Erythroblast (primary cell): ENCODE measurements around the gene FCN1.
"Not testable (repeated sequence)": the region's sequence is repeated elsewhere in the genome, so short reads cannot be mapped to it uniquely, and the experiment has no call there.

ENCODE experiments used
- DNase-seq, 2 experiments: peaks; one replicate each; lab custom pipeline; 2025; lab: John Stamatoyannopoulos, UW
- GATA1 ChIP-seq: IDR thresholded peaks from 2 replicates; pipeline ENCODE4 v1.6.1; 2011; ENCODE audit warnings: low read depth, mild to moderate bottlenecking, control low read depth, low read length, moderate library complexity
- POLR2A ChIP-seq: IDR thresholded peaks from 2 replicates; pipeline ENCODE4 v1.6.1; 2011; ENCODE audit warnings: mild to moderate bottlenecking, low read length

Gene FCN1

GRCh38 chr9:134959126-134959970 lies 41.6 kb upstream of the FCN1 start:
- DNase-seq: no peak

GRCh38 chr9:134957945-134958227 lies 40.2 kb upstream of the FCN1 start:
- DNase-seq: no peak
- TF ChIP-seq GATA1 (no peak), POLR2A (no peak)

More at GRCh38 chr9:134959126-134959970, 41.6 kb upstream of the FCN1 start:
- TF ChIP-seq GATA1: no peak
- TF ChIP-seq POLR2A: no peak

GRCh38 chr9:134957165-134957944 lies 39.6 kb upstream of the FCN1 start:
- no peak for DNase-seq
- TF ChIP-seq GATA1 (no peak), POLR2A (no peak)

- DNase-seq: not testable (repeated sequence)
These were observed 38.7 kb upstream of the FCN1 start for GRCh38 chr9:134956387-134956786.

GRCh38 chr9:134955801-134956200 lies 38.1 kb upstream of the FCN1 start:
- TF ChIP-seq GATA1 (no peak), POLR2A (no peak)
- DNase-seq: no peak

GRCh38 chr9:134955156-134955555 lies 37.4 kb upstream of the FCN1 start:
- no peak for TF ChIP-seq GATA1
- no peak for DNase-seq

GRCh38 chr9:134951994-134952393 lies 34.3 kb upstream of the FCN1 start:
- no peak for TF ChIP-seq POLR2A
- no peak for TF ChIP-seq GATA1
- DNase-seq: no peak

- no peak for DNase-seq
- TF ChIP-seq GATA1 (no peak), POLR2A (no peak)
These were observed 33.7 kb upstream of the FCN1 start for GRCh38 chr9:134951461-134951860.

GRCh38 chr9:134950386-134951210 lies 32.9 kb upstream of the FCN1 start:
- DNase-seq: no peak
- TF ChIP-seq GATA1 (no peak), POLR2A (no peak)

- no peak for TF ChIP-seq POLR2A
- TF ChIP-seq GATA1: no peak
- no peak for DNase-seq
These were observed 32.1 kb upstream of the FCN1 start for GRCh38 chr9:134949681-134950385.

- no peak for DNase-seq
- no peak for TF ChIP-seq POLR2A
- no peak for TF ChIP-seq GATA1
These were observed 30.4 kb upstream of the FCN1 start for GRCh38 chr9:134948149-134948548.

GRCh38 chr9:134947265-134947955 lies 29.7 kb upstream of the FCN1 start:
- no peak for DNase-seq
- TF ChIP-seq POLR2A: no peak

- no peak for DNase-seq
- TF ChIP-seq POLR2A: no peak
- TF ChIP-seq GATA1: no peak
These were observed 29.0 kb upstream of the FCN1 start for GRCh38 chr9:134946663-134947062.
